NOMO-1 treated with DMSO at 0.1 percent for 48 hours (cell line): Measurements from ENCODE around the gene DNAH6.
"Not testable (repeated sequence)": the region's sequence is repeated elsewhere in the genome, so short reads cannot be mapped to it uniquely, and the experiment has no call there.

ENCODE experiments used
- DNase-seq: peaks from one replicate; lab custom pipeline; 2025; ENCODE audit not compliant: unreplicated experiment; lab: John Stamatoyannopoulos, UW

Gene DNAH6

GRCh38 chr2:84511024-84511423 is 5.3 kb upstream of the DNAH6 start:
- DNase-seq: not testable (repeated sequence)

- no peak for DNase-seq
Observed at GRCh38 chr2:84515788-84516187, 510 bp upstream of the DNAH6 start.

- DNase-seq: no peak
Observed at GRCh38 chr2:84519332-84519957, 3.1 kb downstream of the DNAH6 start.

GRCh38 chr2:84526562-84526961 is 10.3 kb downstream of the DNAH6 start:
- DNase-seq: no peak

- no peak for DNase-seq
Observed at GRCh38 chr2:84527137-84528129, 11.1 kb downstream of the DNAH6 start.

GRCh38 chr2:84532291-84532690 is 16.0 kb downstream of the DNAH6 start:
- DNase-seq: no peak

GRCh38 chr2:84534225-84534624 is 17.9 kb downstream of the DNAH6 start:
- no peak for DNase-seq

- DNase-seq: no peak
Observed at GRCh38 chr2:84537251-84537650, 21.0 kb downstream of the DNAH6 start.

GRCh38 chr2:84539729-84540128 is 23.4 kb downstream of the DNAH6 start:
- DNase-seq: no peak

- DNase-seq: no peak
Observed at GRCh38 chr2:84545005-84545404, 28.7 kb downstream of the DNAH6 start.

GRCh38 chr2:84546551-84546950 is 30.3 kb downstream of the DNAH6 start:
- DNase-seq: no peak

- no peak for DNase-seq
Observed at GRCh38 chr2:84548303-84548702, 32.0 kb downstream of the DNAH6 start.

GRCh38 chr2:84550916-84551315 is 34.6 kb downstream of the DNAH6 start:
- DNase-seq: no peak

- DNase-seq: not testable (repeated sequence)
Observed at GRCh38 chr2:84551526-84551925, 35.2 kb downstream of the DNAH6 start.

GRCh38 chr2:84556190-84556589 is 39.9 kb downstream of the DNAH6 start:
- DNase-seq: no peak

- no peak for DNase-seq
Observed at GRCh38 chr2:84559838-84560237, 43.5 kb downstream of the DNAH6 start.

- no peak for DNase-seq
Observed at GRCh38 chr2:84579661-84580060, 63.4 kb downstream of the DNAH6 start.

- no peak for DNase-seq
Observed at GRCh38 chr2:84603911-84604310, 87.6 kb downstream of the DNAH6 start.

GRCh38 chr2:84613082-84613481 is 96.8 kb downstream of the DNAH6 start:
- no peak for DNase-seq

GRCh38 chr2:84619794-84620371 is 103.6 kb downstream of the DNAH6 start:
- no peak for DNase-seq

- no peak for DNase-seq
Observed at GRCh38 chr2:84628486-84628885, 112.2 kb downstream of the DNAH6 start.

- no peak for DNase-seq
Observed at GRCh38 chr2:84629550-84629949, 113.3 kb downstream of the DNAH6 start.
